HG03025 (cell line): ENCODE measurements around the gene LYZ.
"Not testable (repeated sequence)": the region's sequence is repeated elsewhere in the genome, so short reads cannot be mapped to it uniquely, and the experiment has no call there.

Experiments used
- ATAC-seq: cut with Tn5 transposase; IDR thresholded peaks from one replicate; pipeline ENCODE4 v1.9.1; 2021; ENCODE audit warnings: mild to moderate bottlenecking, moderate library complexity; ENCODE audit not compliant: unreplicated experiment, low FRiP score

The LYZ gene

DNA sequence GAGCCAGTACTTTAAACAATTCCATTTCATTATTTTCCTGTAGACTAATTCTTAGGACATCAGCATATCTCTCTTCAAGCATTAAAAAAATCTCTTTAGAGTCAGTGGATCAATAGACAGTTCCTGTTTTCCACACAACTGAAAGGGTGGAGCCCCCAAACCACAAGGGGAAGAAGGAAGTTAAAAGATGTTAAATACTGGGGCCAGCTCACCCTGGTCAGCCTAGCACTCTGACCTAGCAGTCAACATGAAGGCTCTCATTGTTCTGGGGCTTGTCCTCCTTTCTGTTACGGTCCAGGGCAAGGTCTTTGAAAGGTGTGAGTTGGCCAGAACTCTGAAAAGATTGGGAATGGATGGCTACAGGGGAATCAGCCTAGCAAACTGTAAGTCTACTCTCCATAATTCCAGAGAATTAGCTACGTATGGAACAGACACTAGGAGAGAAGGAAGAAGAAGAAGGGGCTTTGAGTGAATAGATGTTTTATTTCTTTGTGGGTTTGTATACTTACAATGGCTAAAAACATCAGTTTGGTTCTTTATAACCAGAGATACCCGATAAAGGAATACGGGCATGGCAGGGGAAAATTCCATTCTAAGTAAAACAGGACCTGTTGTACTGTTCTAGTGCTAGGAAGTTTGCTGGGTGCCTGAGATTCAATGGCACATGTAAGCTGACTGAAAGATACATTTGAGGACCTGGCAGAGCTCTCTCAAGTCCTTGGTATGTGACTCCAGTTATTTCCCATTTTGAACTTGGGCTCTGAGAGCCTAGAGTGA is at the start of gene LYZ:
LYZ (plus strand) TSS at position 220 of the 777 bp plus-strand sequence; CDS start at position 248, 28 bp downstream.
- no peak for ATAC-seq

DNA sequence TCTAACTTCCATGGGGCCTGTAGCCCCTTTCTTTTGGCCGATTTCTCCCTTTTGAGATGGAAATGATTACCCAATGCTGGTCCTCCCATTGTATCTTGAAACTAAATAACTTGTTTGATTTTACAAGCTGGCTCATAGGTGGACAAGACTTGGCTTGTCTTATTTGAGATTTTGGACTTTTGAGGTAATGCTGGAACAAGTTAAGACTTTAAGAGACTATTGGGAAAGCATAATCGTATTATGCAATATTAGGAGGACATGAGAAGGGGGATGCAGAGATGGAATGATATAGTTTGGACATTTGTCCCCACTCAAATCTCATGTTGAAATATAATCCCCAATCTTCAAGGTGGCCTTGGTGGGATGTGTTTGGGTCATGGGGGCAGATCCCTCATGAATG is 49.2 kb upstream of the LYZ start:
- ATAC-seq = no peak

DNA sequence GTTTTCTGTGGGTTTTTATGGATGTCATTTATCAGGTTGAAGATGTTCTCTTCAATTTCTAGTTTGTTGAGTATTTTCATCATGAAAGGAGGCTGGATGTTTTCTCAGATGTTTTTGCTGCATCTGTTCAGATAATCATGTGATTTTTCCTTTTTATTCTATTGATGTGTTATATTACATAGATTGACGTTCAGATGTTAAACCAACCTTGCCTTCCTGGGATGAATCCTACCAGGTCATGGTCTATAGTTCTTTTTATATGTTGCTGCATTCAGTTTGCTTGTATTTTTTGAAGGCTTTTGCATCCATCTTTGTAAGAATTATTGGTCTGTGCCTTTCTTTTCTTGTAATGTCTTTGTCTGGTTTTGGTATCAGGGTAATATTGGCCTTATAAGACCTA is 43.9 kb upstream of the LYZ start:
- no peak for ATAC-seq

DNA sequence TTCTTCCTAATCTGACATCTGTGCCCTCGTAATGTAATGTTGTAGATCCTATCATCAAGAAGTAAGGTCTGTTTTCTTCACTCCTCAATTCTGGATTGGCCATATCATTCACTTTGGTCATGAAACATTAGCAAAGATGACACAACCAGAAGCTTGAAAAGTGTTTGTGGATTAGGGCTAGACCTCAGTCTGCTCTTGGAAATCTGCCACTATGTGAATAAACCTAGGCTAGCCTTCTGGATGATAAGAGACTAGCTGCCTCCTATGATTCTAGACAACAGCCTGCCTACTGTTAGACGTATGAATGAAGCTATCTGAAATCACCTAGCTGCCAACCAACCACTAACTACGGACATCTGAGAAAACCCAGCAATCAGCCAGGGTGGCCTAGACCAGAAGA is 38.7 kb upstream of the LYZ start:
- no peak for ATAC-seq

DNA sequence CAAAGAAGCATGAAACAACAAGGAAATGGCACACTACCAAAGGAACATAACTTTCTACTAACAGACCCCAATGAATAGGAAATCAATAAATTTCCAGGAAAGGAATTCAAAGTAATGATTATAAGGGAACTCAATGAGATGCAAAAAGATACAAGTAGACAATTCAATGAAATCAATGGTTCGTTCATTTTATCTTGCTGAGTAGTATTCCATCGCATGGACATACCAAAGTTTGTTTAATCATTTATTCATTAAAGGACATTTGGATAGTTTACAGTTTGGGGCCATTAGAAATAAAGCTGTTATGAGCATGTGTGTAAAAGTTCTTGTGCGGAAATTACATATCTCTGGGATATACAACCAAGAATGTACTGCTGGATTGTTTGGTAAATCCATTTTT is 35.0 kb upstream of the LYZ start:
- ATAC-seq = no peak

DNA sequence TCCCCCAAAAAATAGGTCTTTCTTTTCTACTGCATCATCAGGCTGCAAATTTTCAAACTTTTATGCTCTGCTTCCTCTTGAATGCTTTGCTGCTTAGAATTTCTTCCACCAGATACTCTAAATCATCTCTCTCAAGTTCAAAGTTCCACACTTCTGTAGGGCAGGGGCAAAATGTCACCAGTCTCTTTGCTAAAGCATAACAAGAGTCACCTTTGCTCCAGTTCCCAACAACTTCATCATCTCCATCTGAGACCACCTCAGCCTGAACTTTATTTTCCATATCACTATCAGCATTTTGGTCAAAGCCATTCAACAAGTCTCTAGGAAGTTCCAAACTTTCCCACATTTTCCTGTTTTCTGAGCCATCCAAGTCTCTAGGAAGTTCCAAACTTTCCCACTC is 31.4 kb upstream of the LYZ start:
- not testable (repeated sequence) for ATAC-seq

DNA sequence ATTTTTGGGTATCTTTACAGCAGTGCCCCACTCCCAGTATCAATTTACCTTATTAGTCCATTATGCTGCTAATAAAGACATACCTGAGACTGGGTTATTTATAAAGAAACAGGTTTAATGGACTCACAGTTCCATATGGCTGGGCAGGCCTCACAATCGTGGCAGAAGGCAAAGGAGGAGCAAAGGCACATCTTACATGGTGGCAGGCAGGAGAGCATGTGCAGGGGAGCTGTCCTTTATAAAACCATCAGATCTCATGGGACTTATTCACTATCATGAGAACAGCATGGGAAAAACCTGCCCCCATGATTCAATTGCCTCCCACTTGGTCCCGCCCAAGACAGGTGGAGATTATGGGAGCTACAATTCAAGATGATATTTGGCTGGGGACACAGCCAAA is 30.9 kb upstream of the LYZ start:
- ATAC-seq = not testable (repeated sequence)

DNA sequence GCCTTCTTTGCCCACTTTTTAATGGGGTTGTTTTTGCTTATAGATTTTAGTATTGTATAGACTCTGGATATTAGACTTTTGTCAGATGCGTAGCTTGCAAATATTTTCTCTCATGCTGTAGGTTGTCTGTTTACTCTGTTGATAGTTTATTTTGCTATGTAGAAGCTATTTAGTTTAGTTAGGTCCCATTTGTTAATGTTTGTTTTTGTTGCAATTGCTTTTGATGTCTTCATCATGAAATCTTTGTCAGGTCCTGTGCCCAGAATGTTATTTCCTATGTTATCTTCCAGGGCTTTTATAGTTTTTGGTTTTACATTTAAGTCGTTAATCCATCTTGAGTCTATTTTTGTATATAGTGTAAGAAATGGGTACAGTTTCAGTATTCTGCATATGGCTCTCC is 30.0 kb upstream of the LYZ start:
- no peak for ATAC-seq

DNA sequence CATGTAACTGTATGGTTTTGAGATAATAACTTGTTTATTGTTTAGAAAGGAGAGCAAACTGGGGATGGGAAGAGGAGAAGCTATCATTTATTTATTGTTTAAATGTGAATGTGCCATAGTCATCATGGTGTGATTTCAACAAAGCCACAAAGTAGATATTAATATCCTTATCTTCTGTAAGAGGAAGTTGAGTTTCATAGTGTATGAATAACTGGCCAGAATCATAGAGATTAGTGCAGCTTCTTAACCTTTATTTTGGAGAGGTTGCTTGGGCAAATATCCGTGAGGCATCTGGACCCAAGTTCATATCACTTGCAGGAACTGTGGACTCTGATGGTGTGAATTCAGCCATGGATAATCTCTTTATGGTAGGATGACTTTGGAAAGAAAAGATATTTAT is 26.8 kb upstream of the LYZ start:
- no peak for ATAC-seq

DNA sequence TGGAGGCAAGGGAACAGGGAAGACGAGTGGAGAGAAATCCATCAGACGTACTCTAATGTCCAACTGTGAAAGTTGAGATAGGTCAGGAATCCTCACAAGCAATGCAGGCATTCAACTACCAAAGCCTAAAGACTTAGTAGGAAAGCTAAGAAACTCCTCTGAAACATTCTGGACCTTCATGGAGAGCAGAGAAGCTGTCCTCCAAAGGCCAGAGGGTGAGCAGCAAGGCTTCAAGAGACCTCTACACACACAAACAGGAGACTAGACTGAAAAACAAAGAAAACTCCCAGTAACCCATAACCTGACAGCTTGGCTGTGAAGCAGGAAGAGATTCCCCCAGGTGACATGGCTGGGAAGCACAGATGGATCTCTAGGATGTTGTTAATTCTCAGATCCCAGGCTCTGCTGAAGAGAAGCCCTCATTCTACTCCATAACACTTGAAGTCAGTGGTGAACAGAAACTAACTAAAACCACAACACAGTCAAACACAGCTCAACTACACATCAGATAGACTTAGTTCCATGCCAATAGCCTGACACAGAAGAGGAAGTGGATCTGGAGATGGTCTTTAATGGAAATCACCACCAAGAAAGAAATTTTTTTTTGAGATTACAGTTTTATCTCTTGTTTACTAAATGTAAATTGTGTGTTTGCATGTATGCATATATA is 23.2 kb upstream of the LYZ start:
- ATAC-seq = peak; percentile 87

DNA sequence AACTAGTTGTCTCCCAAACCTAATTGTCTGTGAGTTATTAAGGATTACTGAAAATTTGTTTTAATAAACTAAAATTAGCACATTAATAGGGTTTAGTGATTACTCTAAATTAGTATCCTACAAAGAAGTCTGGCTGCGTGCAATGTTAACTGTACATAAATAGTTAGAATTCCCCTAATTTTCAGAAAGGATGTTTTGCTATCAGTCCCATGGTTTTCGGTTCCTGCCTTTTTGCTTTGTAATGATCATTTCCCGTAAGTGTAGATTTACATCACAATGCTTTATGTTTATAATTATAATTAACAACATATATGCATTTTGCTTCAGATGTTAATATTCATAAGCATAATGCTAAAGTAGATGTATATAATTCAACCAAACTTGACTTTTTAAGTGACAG is 19.8 kb upstream of the LYZ start:
- no peak for ATAC-seq

DNA sequence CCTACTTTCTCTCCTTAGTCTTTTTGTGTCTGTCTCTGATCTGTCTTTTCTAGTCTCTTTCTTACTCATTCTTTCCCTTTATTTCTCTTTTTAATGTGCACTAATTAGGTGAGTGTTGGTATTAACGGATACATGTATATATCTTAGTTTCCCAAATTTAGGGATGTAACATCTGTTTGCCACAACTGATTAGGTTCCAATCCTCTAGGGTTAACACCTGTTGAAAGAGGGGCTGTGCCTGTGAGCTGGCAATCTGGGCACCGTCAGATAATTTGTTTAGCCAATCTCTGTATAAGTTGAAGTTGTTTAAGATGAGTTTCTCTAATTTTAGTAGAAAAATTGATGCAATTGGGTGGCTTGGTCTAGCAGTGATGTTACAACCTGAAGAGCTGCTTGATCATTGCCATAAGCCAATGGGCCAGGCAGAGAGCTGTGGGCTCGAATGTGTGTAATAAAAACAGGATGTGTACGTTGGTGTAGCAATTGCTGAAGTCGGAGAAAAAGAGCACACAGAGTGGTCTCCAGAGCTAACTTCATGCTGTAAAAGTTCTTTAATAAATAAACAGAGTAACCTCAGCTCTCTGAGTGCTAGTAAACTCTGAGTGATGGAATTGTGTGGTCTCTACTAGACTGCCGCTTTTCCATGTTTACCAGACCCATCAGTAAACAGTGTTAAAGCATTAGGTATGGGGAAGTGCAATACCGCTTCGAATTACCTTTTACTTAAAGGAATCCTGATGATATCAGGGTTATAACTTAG is 18.3 kb upstream of the LYZ start:
- no peak for ATAC-seq

DNA sequence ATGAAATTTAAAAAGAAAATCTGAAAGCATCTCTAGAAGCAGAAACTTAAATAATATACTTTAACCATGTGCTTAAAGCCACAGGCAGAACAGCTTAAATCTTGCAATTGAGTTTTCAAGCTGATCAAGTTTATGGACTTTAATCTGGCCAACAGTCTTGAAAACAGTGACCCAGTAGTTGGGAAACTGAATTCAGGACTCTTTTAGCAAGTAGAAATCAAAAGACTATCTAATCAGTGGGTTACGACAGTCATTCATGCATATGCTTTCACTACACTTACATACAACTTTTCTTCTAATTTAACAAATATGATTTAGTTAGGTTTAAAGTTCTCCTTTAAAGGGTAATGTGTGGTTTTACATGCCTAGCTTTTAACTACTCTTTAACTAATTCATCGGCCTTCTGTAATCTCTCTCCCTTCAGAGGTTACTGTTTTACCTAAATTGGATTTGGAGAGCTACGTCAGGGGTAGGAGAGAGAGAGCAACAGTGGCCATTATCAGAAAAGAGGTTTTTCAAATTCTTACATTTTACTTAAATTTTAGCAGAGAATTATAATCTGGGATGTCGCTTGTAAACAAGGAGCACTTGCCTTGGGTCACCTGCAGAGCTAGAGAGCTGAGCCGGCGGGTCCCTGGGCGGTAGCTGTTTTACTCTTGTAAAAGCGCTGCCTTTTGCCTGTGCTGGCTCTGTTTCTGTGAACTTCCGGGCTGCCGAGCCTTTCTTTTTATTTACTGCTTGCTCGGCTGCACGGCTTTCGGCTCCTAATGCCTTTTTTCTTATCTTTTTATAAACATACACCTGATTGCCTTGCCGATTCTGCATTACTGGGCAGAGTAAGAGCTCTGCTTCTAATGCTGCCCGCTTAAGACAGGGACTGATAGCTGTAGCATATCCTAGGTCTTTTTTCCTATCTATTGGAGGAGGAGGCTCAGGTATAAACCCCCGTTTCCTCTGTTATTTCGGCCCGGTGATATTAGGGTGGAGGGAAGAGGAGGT is 17.4 kb upstream of the LYZ start:
- peak; percentile 89 for ATAC-seq

DNA sequence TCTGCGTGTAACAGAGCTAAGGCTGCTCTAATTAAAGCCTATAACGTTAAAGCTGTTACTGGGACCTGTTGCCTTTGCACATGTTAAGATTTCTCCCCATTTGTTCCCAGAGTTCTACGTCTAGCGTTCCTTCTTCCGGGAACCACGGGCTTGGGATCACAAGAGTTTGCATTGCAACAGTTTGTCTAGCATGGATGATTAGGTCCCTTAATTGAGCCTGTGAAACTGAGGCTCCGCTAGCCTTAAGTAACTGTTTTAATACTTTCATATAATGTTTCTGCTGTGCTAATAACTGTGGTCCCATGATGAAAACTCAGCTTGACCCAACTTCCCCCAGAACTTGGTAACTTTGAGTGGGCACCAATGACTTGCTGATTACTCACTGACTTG is 16.7 kb upstream of the LYZ start:
- ATAC-seq = no peak

DNA sequence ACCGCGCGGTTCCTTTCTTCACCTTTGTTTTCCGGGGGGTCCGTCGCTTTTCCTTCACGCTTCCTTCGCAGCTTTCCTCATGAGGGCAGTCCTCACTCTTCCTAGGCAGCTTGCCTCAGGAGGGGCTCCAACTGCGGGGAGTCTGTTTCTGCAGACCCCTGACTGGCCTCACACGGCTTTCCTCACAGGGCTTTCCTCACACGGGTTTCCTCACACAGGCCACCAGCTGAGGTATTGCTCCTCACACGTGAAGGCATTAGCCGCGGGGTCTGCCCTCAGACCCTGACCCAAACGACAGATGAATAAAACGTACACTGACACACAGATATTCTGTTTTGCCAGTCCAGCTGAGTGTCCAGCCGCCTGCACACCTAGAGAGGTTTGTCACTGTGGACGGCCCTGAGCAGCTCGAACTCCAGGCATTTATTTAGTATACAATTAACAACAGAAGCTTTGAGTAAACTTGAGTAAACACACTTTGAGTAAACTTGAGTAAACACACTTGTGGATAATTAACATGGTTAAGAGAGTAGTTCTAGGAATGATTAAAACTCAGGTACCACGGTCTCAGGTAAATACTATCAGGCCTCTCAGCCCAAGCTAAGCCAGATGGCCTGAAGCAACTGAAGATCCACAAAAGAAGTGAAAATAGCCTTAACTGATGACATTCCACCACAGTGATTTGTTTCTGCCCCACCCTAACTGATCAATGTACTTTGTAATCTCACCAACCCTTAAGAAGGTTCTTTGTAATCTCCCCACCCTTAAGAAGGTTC is 16.1 kb upstream of the LYZ start:
- no peak for ATAC-seq

DNA sequence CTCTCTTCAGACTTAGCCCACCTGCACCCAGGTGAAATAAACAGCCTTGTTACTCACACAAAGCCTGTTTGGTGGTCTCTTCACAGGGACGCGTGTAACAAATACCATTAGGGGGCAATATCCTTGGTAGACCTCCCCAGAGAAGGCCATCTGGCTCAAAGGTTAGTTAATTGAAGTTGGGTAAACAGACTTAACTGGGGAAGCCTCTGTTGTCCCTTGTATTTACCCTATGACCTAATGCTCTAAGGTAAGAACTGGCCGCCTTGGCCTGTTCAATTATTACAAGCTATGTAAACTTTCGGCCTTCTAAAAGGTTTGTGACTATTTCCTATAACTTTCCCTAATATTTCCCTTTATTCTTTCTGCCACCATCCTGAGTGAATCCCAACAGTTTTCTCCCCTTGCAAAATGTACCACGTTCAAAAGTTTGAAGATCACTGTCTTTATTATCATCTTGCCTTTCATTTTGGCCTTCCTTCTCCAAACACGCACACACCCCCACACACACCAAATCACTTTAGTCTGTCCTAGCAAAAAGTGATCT is 15.3 kb upstream of the LYZ start:
- no peak for ATAC-seq

DNA sequence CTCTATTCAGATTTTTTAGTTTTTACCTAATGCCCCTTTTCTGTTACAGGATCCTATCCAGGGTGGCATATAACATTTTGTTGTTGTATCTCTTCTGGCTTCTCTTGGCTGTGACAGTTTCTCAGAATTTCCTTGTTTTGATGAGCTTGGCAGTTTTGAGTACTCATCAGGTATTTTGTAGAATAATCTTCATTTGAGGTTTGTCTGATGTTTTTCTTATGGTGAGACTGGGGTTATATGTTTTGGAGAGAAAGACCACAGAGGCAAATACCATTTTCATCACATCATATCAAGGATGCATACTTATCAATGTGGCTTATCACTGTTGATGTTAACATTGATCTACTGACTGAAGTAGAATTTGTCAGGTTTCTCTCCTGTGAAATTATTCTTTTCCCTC is 14.0 kb upstream of the LYZ start:
- ATAC-seq = no peak

DNA sequence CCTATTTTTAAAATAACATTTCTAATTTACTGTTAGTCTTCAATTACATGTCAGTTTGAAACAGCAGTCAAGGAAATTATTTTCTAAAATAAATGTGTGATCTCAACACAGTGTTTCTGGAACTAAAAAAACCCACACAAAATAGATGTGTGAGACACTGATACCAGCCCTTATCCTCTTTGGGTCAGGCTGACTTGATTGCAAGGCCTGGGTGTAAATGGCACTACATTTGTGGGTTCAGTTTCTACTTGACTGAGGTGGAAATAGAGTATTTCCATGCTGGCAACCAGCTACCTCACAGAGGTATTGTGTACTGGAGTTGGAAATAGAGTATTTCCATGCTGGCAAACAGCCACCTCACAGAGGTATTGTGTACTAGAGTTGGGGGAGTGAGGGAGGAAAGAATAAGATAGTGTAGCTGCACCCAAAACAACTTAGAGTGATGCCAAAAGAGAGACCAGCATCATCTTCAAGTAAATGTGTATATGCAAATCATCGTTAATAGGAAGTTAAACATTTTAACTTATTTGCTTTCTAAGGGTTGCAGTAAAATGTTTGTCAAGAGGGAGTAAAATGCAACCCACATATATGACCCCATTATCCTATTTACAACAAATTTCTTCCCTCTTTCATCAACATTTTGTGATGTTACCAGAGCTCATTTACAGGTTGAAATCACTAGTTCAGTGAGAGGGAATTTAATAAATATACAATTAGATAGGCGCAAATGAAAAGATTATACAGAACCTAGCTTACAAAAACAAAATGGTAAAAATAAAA is 10.7 kb upstream of the LYZ start:
- no peak for ATAC-seq
